HG02623 (cell line): Measurements from ENCODE around the gene SNX1.
"Not testable (repeated sequence)": the region's sequence is repeated elsewhere in the genome, so short reads cannot be mapped to it uniquely, and the experiment has no call there.

Source experiments
- ATAC-seq: cut with Tn5 transposase; IDR thresholded peaks from one replicate; pipeline ENCODE4 v1.9.1; 2021; ENCODE audit warnings: moderate library complexity; ENCODE audit not compliant: unreplicated experiment

The SNX1 gene

GRCh38 chr15:64112073-64112772 is 16.4 kb downstream of the SNX1 start:
- no peak for ATAC-seq

GRCh38 chr15:64112904-64113303 is 17.1 kb downstream of the SNX1 start:
- no peak for ATAC-seq

- no peak for ATAC-seq
Measured at GRCh38 chr15:64117759-64118487, 22.1 kb downstream of the SNX1 start.

- ATAC-seq, result not testable (repeated sequence)
Measured at GRCh38 chr15:64120322-64120721, 24.5 kb downstream of the SNX1 start.

- no peak for ATAC-seq
Measured at GRCh38 chr15:64121614-64122013, 25.8 kb downstream of the SNX1 start.

- ATAC-seq, result no peak
Measured at GRCh38 chr15:64122444-64122843, 26.7 kb downstream of the SNX1 start.

- ATAC-seq, result no peak
Measured at GRCh38 chr15:64122936-64123351, 27.2 kb downstream of the SNX1 start.

- ATAC-seq, result no peak
Measured at GRCh38 chr15:64125978-64126377, 30.2 kb downstream of the SNX1 start.

GRCh38 chr15:64127521-64128270 is 31.9 kb downstream of the SNX1 start:
- no peak for ATAC-seq

- no peak for ATAC-seq
Measured at GRCh38 chr15:64130159-64130558, 34.4 kb downstream of the SNX1 start.

- no peak for ATAC-seq
Measured at GRCh38 chr15:64131547-64131946, 35.8 kb downstream of the SNX1 start.

- no peak for ATAC-seq
Measured at GRCh38 chr15:64132217-64132616, 36.4 kb downstream of the SNX1 start.

- no peak for ATAC-seq
Measured at GRCh38 chr15:64133623-64134344, 38.0 kb downstream of the SNX1 start.

GRCh38 chr15:64134345-64134829 is 38.6 kb downstream of the SNX1 start:
- no peak for ATAC-seq

- ATAC-seq, result no peak
Measured at GRCh38 chr15:64136347-64136746, 40.6 kb downstream of the SNX1 start.

- no peak for ATAC-seq
Measured at GRCh38 chr15:64137226-64137833, 41.5 kb downstream of the SNX1 start.

GRCh38 chr15:64138331-64138941 is 42.7 kb downstream of the SNX1 start:
- no peak for ATAC-seq

GRCh38 chr15:64141798-64142512 is 46.2 kb downstream of the SNX1 start:
- no peak for ATAC-seq

- ATAC-seq, result no peak
Measured at GRCh38 chr15:64143276-64143675, 47.5 kb downstream of the SNX1 start.

GRCh38 chr15:64144192-64144564 is 48.4 kb downstream of the SNX1 start:
- peak; percentile 12 for ATAC-seq
